Measurements from ENCODE around the gene OR13C8.

DNA sequence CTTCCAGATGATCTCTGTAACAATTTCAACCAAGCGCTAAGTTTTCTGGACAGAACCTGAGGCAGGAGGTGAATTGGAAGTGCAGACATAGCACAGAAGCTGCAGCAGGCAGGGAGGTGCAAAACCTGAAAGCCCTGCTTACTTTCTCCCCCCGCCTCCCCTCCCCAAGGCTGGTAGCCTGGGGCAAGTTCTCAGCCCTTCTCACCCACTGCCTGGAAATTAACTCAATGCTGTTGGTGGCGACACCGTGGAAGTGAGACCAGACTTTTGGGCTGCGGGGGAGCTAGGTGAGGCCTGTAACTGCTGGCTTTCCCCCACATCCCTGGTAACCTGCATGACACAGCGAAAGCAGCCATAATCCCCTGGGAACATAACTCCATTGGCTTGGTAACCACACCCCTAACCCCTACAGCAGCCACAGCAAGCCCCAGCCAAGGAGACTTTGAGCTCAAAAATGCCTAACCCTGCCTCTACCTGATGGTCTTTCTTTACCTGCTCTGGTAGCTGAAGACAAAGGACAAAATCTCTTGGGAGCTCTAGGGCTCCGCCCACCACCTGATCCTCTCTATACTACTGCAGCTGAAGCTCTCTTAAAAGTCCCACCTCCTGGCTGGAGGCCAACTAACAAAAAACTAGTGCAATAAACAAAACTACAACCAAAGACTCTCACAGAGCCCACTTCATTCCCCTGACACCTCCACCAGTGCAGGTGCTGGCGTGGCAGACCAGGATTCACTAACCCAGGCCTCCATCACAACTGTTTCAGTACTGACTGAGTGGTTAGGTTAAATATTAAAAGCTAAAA lies 11.9 kb upstream of the OR13C8 start:
- TF ChIP-seq EP300 (IDR thresholded peaks at IDR 0.05) = no peak
- TF ChIP-seq, protein P1, sequence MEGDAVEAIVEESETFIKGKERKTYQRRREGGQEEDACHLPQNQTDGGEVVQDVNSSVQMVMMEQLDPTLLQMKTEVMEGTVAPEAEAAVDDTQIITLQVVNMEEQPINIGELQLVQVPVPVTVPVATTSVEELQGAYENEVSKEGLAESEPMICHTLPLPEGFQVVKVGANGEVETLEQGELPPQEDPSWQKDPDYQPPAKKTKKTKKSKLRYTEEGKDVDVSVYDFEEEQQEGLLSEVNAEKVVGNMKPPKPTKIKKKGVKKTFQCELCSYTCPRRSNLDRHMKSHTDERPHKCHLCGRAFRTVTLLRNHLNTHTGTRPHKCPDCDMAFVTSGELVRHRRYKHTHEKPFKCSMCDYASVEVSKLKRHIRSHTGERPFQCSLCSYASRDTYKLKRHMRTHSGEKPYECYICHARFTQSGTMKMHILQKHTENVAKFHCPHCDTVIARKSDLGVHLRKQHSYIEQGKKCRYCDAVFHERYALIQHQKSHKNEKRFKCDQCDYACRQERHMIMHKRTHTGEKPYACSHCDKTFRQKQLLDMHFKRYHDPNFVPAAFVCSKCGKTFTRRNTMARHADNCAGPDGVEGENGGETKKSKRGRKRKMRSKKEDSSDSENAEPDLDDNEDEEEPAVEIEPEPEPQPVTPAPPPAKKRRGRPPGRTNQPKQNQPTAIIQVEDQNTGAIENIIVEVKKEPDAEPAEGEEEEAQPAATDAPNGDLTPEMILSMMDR (IDR thresholded peaks at IDR 0.05) = no peak

Measured in tibial nerve (tissue), 4 donors.